Parathyroid adenoma (tissue), 2 donors: ENCODE results near the gene TMEM97.

Experiments used
- H2AFZ ChIP-seq: fragments of 300-600 bp; sonication (generic); one replicate; pipeline ENCODE4 v1.7.0; 2017; ENCODE audit warnings: antibody characterized with exemption, mild to moderate bottlenecking
- H3K27ac ChIP-seq: fragments of 300-600 bp; sonication (generic); one replicate; pipeline ENCODE4 v1.7.0; 2017
- H3K27me3 ChIP-seq: fragments of 300-600 bp; sonication (generic); one replicate; pipeline ENCODE4 v1.7.0; 2017; ENCODE audit warnings: low read length; ENCODE audit not compliant: control insufficient read depth, insufficient read depth
- H3K36me3 ChIP-seq: fragments of 300-600 bp; sonication (generic); one replicate; pipeline ENCODE4 v1.7.0; 2017; ENCODE audit warnings: low read length; ENCODE audit not compliant: control insufficient read depth, insufficient read depth
- H3K4me1 ChIP-seq: fragments of 300-600 bp; sonication (generic); one replicate; pipeline ENCODE4 v1.7.0; 2017; ENCODE audit warnings: control low read depth
- H3K4me2 ChIP-seq: fragments of 300-600 bp; sonication (generic); one replicate; pipeline ENCODE4 v1.7.0; 2017; ENCODE audit warnings: low read length
- H3K4me3 ChIP-seq: fragments of 300-600 bp; sonication (generic); one replicate; pipeline ENCODE4 v1.7.0; 2017; ENCODE audit warnings: low read depth, low read length
- H3K79me2 ChIP-seq: fragments of 300-600 bp; sonication (generic); one replicate; pipeline ENCODE4 v1.7.0; 2017; ENCODE audit warnings: control low read depth
- H3K9ac ChIP-seq: fragments of 300-600 bp; sonication (generic); one replicate; pipeline ENCODE4 v1.7.0; 2017; ENCODE audit warnings: mild to moderate bottlenecking
- H3K9me3 ChIP-seq: fragments of 300-600 bp; sonication (generic); one replicate; pipeline ENCODE4 v1.7.0; 2017; ENCODE audit warnings: low read length; ENCODE audit not compliant: control insufficient read depth
- CTCF ChIP-seq: fragments of 300-600 bp; sonication (generic); IDR thresholded peaks from one replicate; pipeline ENCODE4 v1.7.0; 2017; ENCODE audit warnings: antibody characterized with exemption, mild to moderate bottlenecking
- donor health status: primary hyperparathyroidism.

Gene TMEM97

GRCh38 chr17:28295677-28296578 lies 23.1 kb upstream of the TMEM97 start:
- no peak for TF ChIP-seq CTCF
- H3K9ac ChIP-seq: no peak overlapping the region
- H2AFZ ChIP-seq: no peak overlapping the region
- H3K4me1 ChIP-seq: no peaks in the 10 kb centered on the region
- no peak overlapping the region for H3K4me3 ChIP-seq
- no peak overlapping the region for H3K4me2 ChIP-seq
- no peaks in the 10 kb centered on the region for H3K27me3 ChIP-seq
- no peak overlapping the region for H3K27ac ChIP-seq
- H3K36me3 ChIP-seq: no peaks in the 10 kb centered on the region
- no peaks in the 10 kb centered on the region for H3K79me2 ChIP-seq
- H3K9me3 ChIP-seq: no peaks in the 10 kb centered on the region

- Histone ChIP-seq H3K27ac (no peak overlapping the region), H3K4me3 (no peak overlapping the region), H3K4me2 (no peak overlapping the region), H3K79me2 (no peaks in the 10 kb centered on the region), H3K27me3 (no peaks in the 10 kb centered on the region), H3K36me3 (no peaks in the 10 kb centered on the region), H3K4me1 (no peaks in the 10 kb centered on the region), H3K9ac (no peak overlapping the region), H2AFZ (no peak overlapping the region), H3K9me3 (no peaks in the 10 kb centered on the region)
- TF ChIP-seq CTCF: no peak
These were observed 20.6 kb upstream of the TMEM97 start for GRCh38 chr17:28298449-28298848.

GRCh38 chr17:28306954-28307401 lies 12.0 kb upstream of the TMEM97 start:
- no peak overlapping the region for H3K4me2 ChIP-seq
- no peak overlapping the region for H3K9ac ChIP-seq
- no peaks in the 10 kb centered on the region for H3K9me3 ChIP-seq
- H3K27me3 ChIP-seq: no peaks in the 10 kb centered on the region
- H3K4me1 ChIP-seq: no peaks in the 10 kb centered on the region
- H3K4me3 ChIP-seq: no peak overlapping the region
- TF ChIP-seq CTCF: no peak
- H3K36me3 ChIP-seq: no peaks in the 10 kb centered on the region
- no peak overlapping the region for H3K27ac ChIP-seq
- no peaks in the 10 kb centered on the region for H3K79me2 ChIP-seq
- H2AFZ ChIP-seq: no peak overlapping the region

GRCh38 chr17:28313841-28314240 lies 5.2 kb upstream of the TMEM97 start:
- H3K4me3 ChIP-seq: no peak overlapping the region
- no peak overlapping the region for H3K9ac ChIP-seq
- no peak overlapping the region for H2AFZ ChIP-seq
- no peaks in the 10 kb centered on the region for H3K79me2 ChIP-seq
- H3K4me2 ChIP-seq: no peak overlapping the region
- H3K9me3 ChIP-seq: no peaks in the 10 kb centered on the region
- no peak for TF ChIP-seq CTCF
- H3K27me3 ChIP-seq: no peaks in the 10 kb centered on the region
- no peaks in the 10 kb centered on the region for H3K36me3 ChIP-seq
- no peaks in the 10 kb centered on the region for H3K4me1 ChIP-seq
- no peak overlapping the region for H3K27ac ChIP-seq
